Motor neuron (in vitro differentiated cells): ENCODE measurements around the gene FRMD4B. TPM values are rescaled to one million over a fixed set of nuclear protein-coding genes. Genes with fewer than 3 reads are reported as not detected.

Experiments
- ATAC-seq, 8 experiments: fragments of 200-7000 bp; cut with Tn5 transposase; replicated peaks in 6 of 8; 2 replicates each; pipeline ENCODE4 v1.8.0; 2021; ENCODE audit warnings: mild to moderate bottlenecking in 8 of 8, moderate library complexity in 8 of 8
- H3K27ac ChIP-seq, 2 donors: fragments of 250-450 bp; sonication (Bioruptor Pico); 2 replicates each; pipeline ENCODE4 v1.9.0; 2021; ENCODE audit warnings: antibody characterized with exemption in 2 of 2, mild to moderate bottlenecking in 2 of 2, moderate library complexity in 1 of 2
- H3K4me1 ChIP-seq, 2 donors: fragments of 250-450 bp; sonication (Bioruptor Pico); replicated peaks in 1 of 2; 2 replicates each; pipeline ENCODE4 v1.6.1; 2021; ENCODE audit warnings: antibody characterized with exemption in 2 of 2, mild to moderate bottlenecking in 2 of 2, moderate library complexity in 1 of 2
- H3K4me3 ChIP-seq, 5 donors: fragments of 250-450 bp; sonication (Bioruptor Pico); 2 replicates each; pipeline ENCODE4 v1.9.0; 2021; ENCODE audit warnings: antibody characterized with exemption in 5 of 5, mild to moderate bottlenecking in 5 of 5, moderate library complexity in 4 of 5
- WGBS, 10 experiments: fragments of 450-650 bp; shearing (Covaris generic); methylation state at CpG; one replicate each; pipeline ENCODE4 v1.0.0; 2022; 5-methylcytosine and 5-hydroxymethylcytosine counted together
- in situ Hi-C, 9 experiments: fragments of 400-800 bp; cut with MboI; loops; one replicate each; pipeline ENCODE4 v1.15.0; 2021; ENCODE audit warnings: low sequenced_read_pairs in 9 of 9, low pct_unique_long_range_greater_than_20kb in 2 of 9; ENCODE audit not compliant: unreplicated experiment in 9 of 9
- total RNA-seq, 8 experiments: library from RNA; unstranded; fragments of 300-600 nt; gene quantifications; 2 replicates each; pipeline versions ENCODE4 v1.2.3 to v1.2.4, GENCODE V29; 2022

The FRMD4B gene
- 10 to 100 TPM in 5 of 8 experiments, 1 to 10 TPM in 3; 1.1 to 57.3 (median 16.0) TPM for total RNA-seq

- ATAC-seq, result peak; percentile 79 to 92 (median 84)
- Histone ChIP-seq H3K4me1 (peaks cover 9 to 10% of the 10 kb centered on the region in 2 donors), H3K27ac (no peak within 1 kb of the TSS), H3K4me3 (peak within 1 kb of the TSS; percentile 27 to 40 (median 34))
- WGBS, 10 experiments, result 0 to 26% (median 4%) methylated on average over 3 to 15 of the region's 65 CpGs; no CpG with 5 or more reads in 4 of the 10 experiments
- in situ Hi-C loops, result no loop called here
Measured at GRCh38 chr3:69385723-69386555, at the start of gene FRMD4B. Gene FRMD4B (minus strand): TSS chr3:69386088. CDS start chr3:69385989, 99 bp downstream.

- WGBS, 10 experiments, result 15 to 100% (median 69%) methylated on average over 2 to 4 of the region's 4 CpGs; no CpG with 5 or more reads in 1 of the 10 experiments
- H3K4me3 ChIP-seq, result no peak overlapping the region
- peak in 5 of 8 experiments; percentile 38 to 95 (median 72) for ATAC-seq
- H3K4me1 ChIP-seq, result peaks cover 16 to 18% of the 10 kb centered on the region in 2 donors
- in situ Hi-C loops, result loop anchor here in 2 of 9 experiments (25.0 kb wide), 1 partner anchor 228 kb away; no protein-coding TSS in a partner anchor
- H3K27ac ChIP-seq, result no peak overlapping the region
Measured at GRCh38 chr3:69433969-69434325, 48.1 kb upstream of the FRMD4B start.

GRCh38 chr3:69433121-69433968 lies 47.5 kb upstream of the FRMD4B start:
- Histone ChIP-seq H3K4me1 (peaks cover 16 to 18% of the 10 kb centered on the region in 2 donors), H3K4me3 (no peak overlapping the region), H3K27ac (no peak overlapping the region)
- 14 to 100% (median 66%) methylated on average over 1 to 5 of the region's 6 CpGs; no CpG with 5 or more reads in 2 of the 10 experiments for WGBS, 10 experiments
- in situ Hi-C loops, result loop anchor here in 2 of 9 experiments (25.0 kb wide), 1 partner anchor 229 kb away; no protein-coding TSS in a partner anchor
- peak in 3 of 8 experiments; percentile 18 to 48 (median 40) for ATAC-seq

- 83 to 100% (median 88%) methylated on average over 1 of the region's 1 CpG; no CpG with 5 or more reads in 5 of the 10 experiments for WGBS, 10 experiments
- Histone ChIP-seq H3K4me3 (no peak overlapping the region), H3K27ac (no peak overlapping the region), H3K4me1 (peaks cover 11 to 13% of the 10 kb centered on the region in 2 donors)
- ATAC-seq, result no peak
- in situ Hi-C loops, result loop anchor here in 2 of 9 experiments (10.0 to 25.0 kb wide), 3 partner anchors 104 to 264 kb away; no protein-coding TSS in a partner anchor
Measured at GRCh38 chr3:69428657-69429255, 42.9 kb upstream of the FRMD4B start.

GRCh38 chr3:69426967-69427304 lies 41.0 kb upstream of the FRMD4B start:
- H3K27ac ChIP-seq, result no peak overlapping the region
- H3K4me1 ChIP-seq, result no peaks in the 10 kb centered on the region
- no peak for ATAC-seq
- in situ Hi-C loops, result loop anchor here in 2 of 9 experiments (10.0 to 25.0 kb wide), 3 partner anchors 102 to 262 kb away; no protein-coding TSS in a partner anchor
- no peak overlapping the region for H3K4me3 ChIP-seq

DNA sequence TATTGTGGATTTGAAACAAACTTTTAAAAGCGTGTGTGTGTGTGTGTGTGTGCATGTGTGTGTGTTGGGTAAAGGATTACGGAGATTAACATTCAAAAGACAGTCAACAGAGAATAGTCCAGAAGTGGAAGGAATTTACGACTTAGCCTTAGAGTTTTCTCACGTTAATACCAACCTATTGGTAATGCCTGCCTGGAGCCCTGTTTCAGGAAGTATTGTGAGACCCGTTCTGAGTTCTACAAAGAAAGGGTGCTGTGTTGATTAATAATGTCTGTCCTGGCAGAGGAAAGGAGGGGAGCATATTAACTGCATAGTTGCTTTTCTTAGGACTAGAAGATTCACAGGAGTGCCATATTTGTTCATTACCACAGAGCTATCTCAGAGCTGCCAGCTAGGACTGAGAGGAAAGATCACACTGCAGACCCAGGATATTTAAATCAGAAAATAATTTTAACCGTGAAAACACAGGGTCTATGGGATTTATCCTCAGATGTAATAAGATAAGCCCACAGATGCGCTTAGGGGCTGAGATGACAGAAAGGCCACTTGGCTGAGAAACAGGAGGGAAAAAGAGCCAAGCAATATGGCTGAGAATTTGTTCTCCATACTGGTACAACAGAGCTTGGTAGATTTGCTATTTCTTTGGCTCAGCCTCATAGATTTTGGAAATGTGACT lies 40.5 kb upstream of the FRMD4B start:
- WGBS, 10 experiments, result 0 to 70% (median 57%) methylated on average over 1 to 7 of the region's 7 CpGs; no CpG with 5 or more reads in 1 of the 10 experiments
- in situ Hi-C loops, result loop anchor here in 2 of 9 experiments (10.0 to 25.0 kb wide), 3 partner anchors 102 to 262 kb away; no protein-coding TSS in a partner anchor
- H3K4me1 ChIP-seq, result no peaks in the 10 kb centered on the region
- ATAC-seq, result peak in 1 of 8 experiments; percentile 30
- no peak overlapping the region for H3K27ac ChIP-seq
- H3K4me3 ChIP-seq, result no peak overlapping the region

- peak in 4 of 8 experiments; percentile 18 to 51 (median 40) for ATAC-seq
- Histone ChIP-seq H3K4me3 (no peak overlapping the region), H3K27ac (no peak overlapping the region), H3K4me1 (peaks cover 0 to 3% of the 10 kb centered on the region in 2 donors)
- WGBS, 10 experiments, result 0 to 77% (median 42%) methylated on average over 1 to 4 of the region's 4 CpGs; no CpG with 5 or more reads in 2 of the 10 experiments
- in situ Hi-C loops, result loop anchor here in 2 of 9 experiments (10.0 to 25.0 kb wide), 3 partner anchors 100 to 260 kb away; no protein-coding TSS in a partner anchor
Measured at GRCh38 chr3:69425249-69425648, 39.4 kb upstream of the FRMD4B start.

- peaks cover 0 to 3% of the 10 kb centered on the region in 2 donors for H3K4me1 ChIP-seq
- ATAC-seq, result no peak
- WGBS, 10 experiments, result 54 to 100% (median 83%) methylated on average over 1 to 3 of the region's 3 CpGs; no CpG with 5 or more reads in 1 of the 10 experiments
- in situ Hi-C loops, result loop anchor here in 3 of 9 experiments (10.0 to 25.0 kb wide), 3 partner anchors 99 to 261 kb away; no protein-coding TSS in a partner anchor
- H3K27ac ChIP-seq, result no peak overlapping the region
- H3K4me3 ChIP-seq, result no peak overlapping the region
Measured at GRCh38 chr3:69423463-69424155, 37.7 kb upstream of the FRMD4B start.

DNA sequence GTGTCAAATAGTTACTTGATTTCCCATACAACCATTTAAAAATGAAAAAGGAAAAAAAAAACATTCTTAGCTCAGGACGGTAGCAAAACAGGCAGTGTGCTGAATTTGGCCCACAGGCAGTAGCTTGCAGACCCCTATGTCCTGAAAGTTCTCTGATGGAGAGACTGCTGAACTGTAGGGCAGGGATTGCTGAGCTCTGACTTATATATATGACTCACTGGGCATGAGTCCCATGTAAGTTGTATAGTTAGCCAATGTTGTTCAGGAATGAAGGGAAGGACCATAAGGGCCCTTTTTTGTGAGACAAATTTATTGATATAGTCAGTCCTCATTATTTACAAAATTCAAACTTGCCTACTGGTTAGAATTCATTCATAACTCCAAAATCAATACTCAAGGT lies 36.9 kb upstream of the FRMD4B start:
- no peak for ATAC-seq
- WGBS, 10 experiments, result 82 to 100% (median 100%) methylated on average over 1 of the region's 1 CpG; no CpG with 5 or more reads in 3 of the 10 experiments
- no peak overlapping the region for H3K27ac ChIP-seq
- in situ Hi-C loops, result loop anchor here in 3 of 9 experiments (10.0 to 25.0 kb wide), 3 partner anchors 98 to 260 kb away; no protein-coding TSS in a partner anchor
- H3K4me3 ChIP-seq, result no peak overlapping the region
- peaks cover 0 to 3% of the 10 kb centered on the region in 2 donors for H3K4me1 ChIP-seq

DNA sequence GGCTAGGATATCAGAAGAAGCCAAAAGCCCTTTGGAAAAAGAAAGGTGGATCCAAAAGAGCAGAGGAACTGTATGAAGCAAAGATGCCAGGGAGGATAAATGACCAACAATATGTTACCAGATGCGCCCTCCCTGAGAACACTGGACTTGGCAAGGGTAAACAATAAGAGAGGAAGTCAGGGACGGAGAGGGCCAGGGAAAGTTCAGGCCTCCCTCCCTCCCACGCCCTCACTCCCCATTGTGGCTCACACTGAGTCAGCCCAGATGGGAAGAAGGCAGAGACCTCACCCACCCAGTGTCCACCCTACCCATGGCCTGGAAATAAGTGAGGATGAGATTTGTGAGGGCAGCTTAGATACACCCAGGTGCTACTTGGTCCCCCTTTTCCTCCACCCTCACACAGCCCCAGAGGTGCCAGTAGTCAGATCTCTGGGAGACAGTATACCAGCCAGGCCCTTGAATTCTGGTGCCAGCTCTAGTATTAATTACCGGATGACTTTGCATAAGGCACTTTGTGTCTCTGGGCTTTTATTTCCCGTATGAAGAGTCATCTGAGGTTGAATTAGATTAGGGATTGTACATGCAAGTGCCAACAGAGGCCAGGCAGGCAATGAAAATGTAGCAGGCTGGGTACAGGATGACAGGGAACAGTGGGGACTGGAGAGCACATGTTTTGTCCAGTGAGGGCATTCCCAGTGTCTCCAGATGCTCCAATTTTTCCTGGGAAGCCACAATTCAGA lies 35.1 kb upstream of the FRMD4B start:
- peaks cover 0 to 3% of the 10 kb centered on the region in 2 donors for H3K4me1 ChIP-seq
- peak in 5 of 8 experiments; percentile 20 to 92 (median 59) for ATAC-seq
- in situ Hi-C loops, result loop anchor here in 3 of 9 experiments (10.0 to 25.0 kb wide), 3 partner anchors 96 to 259 kb away; no protein-coding TSS in a partner anchor
- H3K4me3 ChIP-seq, result no peak overlapping the region
- H3K27ac ChIP-seq, result no peak overlapping the region
- 17 to 100% (median 45%) methylated on average over 1 to 3 of the region's 5 CpGs; no CpG with 5 or more reads in 2 of the 10 experiments for WGBS, 10 experiments
